ENCODE measurements around the gene PACS2. TPM values are rescaled to one million over a fixed set of nuclear protein-coding genes. Genes with fewer than 3 reads are reported as not detected.

PACS2 gene
- total and polyA plus RNA-seq, 2 of the 8 experiments (the other 6 are each of a cell fraction or from before 2014, with no cell fraction given), result 38.0 to 62.8 TPM

GRCh38 chr14:105410642-105411016 lies 96.1 kb downstream of the PACS2 start:
- no peaks in the 10 kb centered on the region for H3K36me3 ChIP-seq (ENCODE audit: control insufficient read depth in 2 of 4, insufficient read depth in 4 of 4, low read length in 3 of 4)
- H3K4me3 ChIP-seq (ENCODE audit: extremely low read depth in 1 of 4, insufficient read depth in 2 of 4, low read depth in 3 of 4, low read length in 4 of 4), result peak overlapping the region; percentile 16 to 55 (median 28); a peak in 5 of 8 replicates
- DNase-seq (ENCODE audit: low read depth in 1 of 2, low spot score in 2 of 2) (no peak), FAIRE-seq (no peak)
- H3K79me1 ChIP-seq (ENCODE audit: low read depth, low read length), result no peaks in the 10 kb centered on the region
- H3K23me2 ChIP-seq (ENCODE audit: low read depth, low read length), result peaks cover 11% of the 10 kb centered on the region; the same call in 1 of the 2 replicates
- H3K4ac ChIP-seq (replicated peaks; ENCODE audit: insufficient read length, low read depth, low read length), result peak overlapping the region; percentile 23
- no peak overlapping the region for H4K5ac ChIP-seq (ENCODE audit: insufficient read length, low read depth, low read length)
- no peak overlapping the region for H2BK20ac ChIP-seq (ENCODE audit: low read length)
- no peak overlapping the region for H3K9ac ChIP-seq (replicated peaks in 1 of 4; ENCODE audit: extremely low read depth in 1 of 4, low read depth in 3 of 4, low read length in 3 of 4)
- no peak overlapping the region for H3K18ac ChIP-seq (ENCODE audit: extremely low read depth, low read length)
- WGBS, 2 experiments (ENCODE audit: extremely low coverage in 1 of 2, insufficient coverage in 1 of 2, insufficient read length in 1 of 2, insufficient replicate concordance in 2 of 2, low coverage in 1 of 2, low lambda C conversion rate in 2 of 2, missing lambda C conversion rate in 1 of 2), result 68% methylated on average over 5 of the region's 5 CpGs; no CpG with 5 or more reads in 1 of the 2 experiments
- peaks cover 0 to 6% of the 10 kb centered on the region in 2 experiments for H4K20me1 ChIP-seq (replicated peaks in 1 of 2; ENCODE audit: control insufficient read depth in 1 of 2, insufficient read depth in 2 of 2, low read length in 2 of 2)
- H2AFZ ChIP-seq (ENCODE audit: low read length), result no peak overlapping the region
- H3K14ac ChIP-seq (ENCODE audit: insufficient read length), result no peak overlapping the region
- peak overlapping the region; percentile 80; the same call in 1 of the 2 replicates for H2BK12ac ChIP-seq (ENCODE audit: low read depth, low read length)
- ChIA-PET CTCF (ENCODE audit: partially characterized antibody) (interaction anchor here (0.8 to 1.8 kb wide), 3 partner anchors 12 to 59 kb away, joined by 3 read pairs; partner anchors contain the start of gene TEX22), POLR2A (ENCODE audit: partially characterized antibody) (interaction anchor here (1.2 to 2.8 kb wide), 3 partner anchors 10 to 47 kb away, joined by 3 to 14 read pairs (median 7); partner anchors contain the start of gene MTA1)
- H3K27me3 ChIP-seq (replicated peaks in 1 of 4; ENCODE audit: control insufficient read depth in 3 of 4, extremely low read depth in 1 of 4, insufficient read depth in 3 of 4, low read length in 3 of 4), result peaks cover 8 to 48% (median 39%) of the 10 kb centered on the region in 4 experiments
- H4K8ac ChIP-seq (ENCODE audit: extremely low read depth, insufficient read depth, low read length), result no peak overlapping the region
- no peak overlapping the region for H3K56ac ChIP-seq (replicated peaks; ENCODE audit: insufficient read length, low read depth, low read length)
- H4K91ac ChIP-seq (replicated peaks; ENCODE audit: insufficient read length, low read length), result no peak overlapping the region
- peak overlapping the region; percentile 70 to 76 for H3K4me2 ChIP-seq (ENCODE audit: insufficient read depth in 1 of 2, low read depth in 2 of 2, low read length in 2 of 2)
- no peak overlapping the region for H3K27ac ChIP-seq (ENCODE audit: low read depth, low read length)
- H2AK5ac ChIP-seq (ENCODE audit: low read depth, low read length), result no peak overlapping the region
- no peak overlapping the region for H2BK5ac ChIP-seq (ENCODE audit: low read depth, low read length)
- no peak overlapping the region for H2BK15ac ChIP-seq (ENCODE audit: low read length)
- no peak overlapping the region for H3K23ac ChIP-seq (ENCODE audit: insufficient read length)
- TF ChIP-seq HDAC2 (IDR thresholded peaks at IDR 0.05; ENCODE audit: borderline replicate concordance in 1 of 2, low read depth in 2 of 2, low read length in 2 of 2), result no peak
- TF ChIP-seq EZH2 (IDR thresholded peaks at IDR 0.05; ENCODE audit: low read depth, low read length, severe bottlenecking), result peak; percentile 10
- no peak for TF ChIP-seq RNF2 (IDR thresholded peaks at IDR 0.05; ENCODE audit: borderline replicate concordance, low read depth, low read length, missing control alignments, poor library complexity, severe bottlenecking)
- TF ChIP-seq, protein P1, sequence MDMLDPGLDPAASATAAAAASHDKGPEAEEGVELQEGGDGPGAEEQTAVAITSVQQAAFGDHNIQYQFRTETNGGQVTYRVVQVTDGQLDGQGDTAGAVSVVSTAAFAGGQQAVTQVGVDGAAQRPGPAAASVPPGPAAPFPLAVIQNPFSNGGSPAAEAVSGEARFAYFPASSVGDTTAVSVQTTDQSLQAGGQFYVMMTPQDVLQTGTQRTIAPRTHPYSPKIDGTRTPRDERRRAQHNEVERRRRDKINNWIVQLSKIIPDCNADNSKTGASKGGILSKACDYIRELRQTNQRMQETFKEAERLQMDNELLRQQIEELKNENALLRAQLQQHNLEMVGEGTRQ (IDR thresholded peaks at IDR 0.05; ENCODE audit: low read length), result no peak
- TF ChIP-seq SUZ12 (IDR thresholded peaks at IDR 0.05; ENCODE audit: low read length), result 0 out of 2 replicates have a peak, but pooled peaks have one; percentile 18
- no peaks in the 10 kb centered on the region for H3K79me2 ChIP-seq (ENCODE audit: control insufficient read depth in 1 of 2, insufficient read depth in 2 of 2, low read length in 2 of 2)
- H3K9me3 ChIP-seq (ENCODE audit: insufficient read depth in 2 of 2, low read depth in 1 of 2, low read length in 1 of 2), result peaks cover 0 to 3% of the 10 kb centered on the region in 2 experiments; a peak in 1 of 4 replicates
- peaks cover 0 to 8% (median 5%) of the 10 kb centered on the region in 4 experiments; a peak in 6 of 7 replicates for H3K4me1 ChIP-seq (replicated peaks in 1 of 4; ENCODE audit: control insufficient read depth in 3 of 4, insufficient read depth in 4 of 4, low read length in 3 of 4)
- no peak overlapping the region for H2BK120ac ChIP-seq (replicated peaks; ENCODE audit: low read depth, low read length)

Measured in H1 (cell line).